Loucy (cell line): ENCODE measurements around the gene PHACTR3.

ENCODE experiments used
- H2AFZ ChIP-seq: fragments of 200-600 bp; sonication (generic); 2 replicates; pipeline ENCODE4 v1.6.0; 2016; ENCODE audit warnings: antibody characterized with exemption, mild to moderate bottlenecking, low read length, moderate library complexity
- H3F3A ChIP-seq: fragments of 200-600 bp; 2 replicates; pipeline ENCODE4 v1.6.0; 2016; ENCODE audit warnings: antibody characterized with exemption, low read depth, mild to moderate bottlenecking
- H3K27me3 ChIP-seq: fragments of 200-600 bp; sonication (generic); 2 replicates; pipeline ENCODE4 v1.6.1; 2014; ENCODE audit warnings: low read length, mild to moderate bottlenecking; ENCODE audit not compliant: insufficient read depth, poor library complexity, severe bottlenecking
- H3K36me3 ChIP-seq: fragments of 200-600 bp; sonication (generic); 2 replicates; pipeline ENCODE4 v1.6.1; 2016; ENCODE audit warnings: low read length; ENCODE audit not compliant: insufficient read depth
- H3K4me1 ChIP-seq: fragments of 200-600 bp; sonication (generic); 2 replicates; pipeline ENCODE4 v1.5.1; 2014; ENCODE audit warnings: low read length, mild to moderate bottlenecking; ENCODE audit not compliant: insufficient read depth, poor library complexity, severe bottlenecking
- H3K4me2 ChIP-seq: fragments of 200-600 bp; sonication (generic); 2 replicates; pipeline ENCODE4 v1.6.0; 2014; ENCODE audit warnings: antibody characterized with exemption, low read length, low read depth, mild to moderate bottlenecking; ENCODE audit not compliant: poor library complexity, severe bottlenecking
- H3K4me3 ChIP-seq: fragments of 200-600 bp; sonication (generic); 2 replicates; pipeline ENCODE4 v1.5.1; 2014; ENCODE audit warnings: low read length, mild to moderate bottlenecking, mixed read lengths; ENCODE audit not compliant: poor library complexity, severe bottlenecking
- H3K79me2 ChIP-seq: fragments of 200-600 bp; sonication (generic); 2 replicates; pipeline ENCODE4 v1.6.1; 2014; ENCODE audit warnings: low read length; ENCODE audit not compliant: insufficient read depth
- H3K9ac ChIP-seq: fragments of 200-600 bp; sonication (generic); 2 replicates; pipeline ENCODE4 v1.6.0; 2014; ENCODE audit warnings: mild to moderate bottlenecking, low read depth, low read length, moderate library complexity; ENCODE audit not compliant: poor library complexity, severe bottlenecking
- H3K9me2 ChIP-seq: fragments of 200-600 bp; sonication (generic); replicated peaks from 2 replicates; pipeline ENCODE4 v1.6.1; 2016; ENCODE audit warnings: low read depth, low read length, mixed read lengths
- H3K9me3 ChIP-seq: fragments of 200-600 bp; sonication (generic); 2 replicates; pipeline ENCODE4 v1.6.1; 2014; ENCODE audit warnings: mild to moderate bottlenecking, antibody characterized with exemption, low read length, low read depth; ENCODE audit not compliant: insufficient read depth
- H4K20me1 ChIP-seq: fragments of 200-600 bp; sonication (generic); 2 replicates; pipeline ENCODE4 v1.6.0; 2014; ENCODE audit warnings: antibody characterized with exemption, low read length, mild to moderate bottlenecking; ENCODE audit not compliant: insufficient read depth, poor library complexity, severe bottlenecking
- CTCF ChIP-seq: fragments of 200-600 bp; sonication (generic); conservative IDR thresholded peaks from 2 replicates; pipeline ENCODE4 v1.5.1; 2014; ENCODE audit warnings: mild to moderate bottlenecking, antibody characterized with exemption, low read length
- EZH2phosphoT487 ChIP-seq: fragments of 200-600 bp; IDR thresholded peaks from 2 replicates; pipeline ENCODE4 v1.6.1; 2018; ENCODE audit warnings: antibody characterized with exemption, mild to moderate bottlenecking, moderate library complexity, borderline replicate concordance

PHACTR3 gene

GRCh38 chr20:59753836-59754235, 149.5 kb downstream of the PHACTR3 start:
- no peaks in the 10 kb centered on the region for H3K9me2 ChIP-seq
- H4K20me1 ChIP-seq, result no peaks in the 10 kb centered on the region
- H3K36me3 ChIP-seq, result peaks cover 23% of the 10 kb centered on the region; the same call in 1 of the 2 replicates
- H3K79me2 ChIP-seq, result no peaks in the 10 kb centered on the region
- H3K27me3 ChIP-seq, result no peaks in the 10 kb centered on the region
- no peaks in the 10 kb centered on the region for H3F3A ChIP-seq
- H3K4me2 ChIP-seq, result no peak overlapping the region
- no peaks in the 10 kb centered on the region for H3K4me1 ChIP-seq
- H2AFZ ChIP-seq, result no peak overlapping the region
- H3K4me3 ChIP-seq, result no peak overlapping the region
- no peak overlapping the region for H3K9ac ChIP-seq
- TF ChIP-seq EZH2phosphoT487 (no peak), CTCF (no peak)
- no peaks in the 10 kb centered on the region for H3K9me3 ChIP-seq

GRCh38 chr20:59754551-59754950, 150.2 kb downstream of the PHACTR3 start:
- Histone ChIP-seq H3K4me2 (no peak overlapping the region), H3K9ac (no peak overlapping the region), H3K9me3 (no peaks in the 10 kb centered on the region), H3F3A (no peaks in the 10 kb centered on the region), H3K9me2 (no peaks in the 10 kb centered on the region), H2AFZ (no peak overlapping the region), H3K4me3 (no peak overlapping the region), H3K79me2 (no peaks in the 10 kb centered on the region), H3K36me3 (peaks cover 30% of the 10 kb centered on the region; the same call in 1 of the 2 replicates), H3K27me3 (no peaks in the 10 kb centered on the region), H3K4me1 (no peaks in the 10 kb centered on the region), H4K20me1 (no peaks in the 10 kb centered on the region)
- TF ChIP-seq EZH2phosphoT487 (no peak), CTCF (no peak)

GRCh38 chr20:59756241-59756640, 151.9 kb downstream of the PHACTR3 start:
- Histone ChIP-seq H3K9me3 (no peaks in the 10 kb centered on the region), H2AFZ (no peak overlapping the region), H3K79me2 (no peaks in the 10 kb centered on the region), H4K20me1 (no peaks in the 10 kb centered on the region), H3K36me3 (peaks cover 33% of the 10 kb centered on the region; the same call in 1 of the 2 replicates), H3K4me1 (no peaks in the 10 kb centered on the region), H3F3A (no peaks in the 10 kb centered on the region), H3K9me2 (no peaks in the 10 kb centered on the region), H3K9ac (no peak overlapping the region), H3K4me2 (no peak overlapping the region), H3K4me3 (no peak overlapping the region), H3K27me3 (no peaks in the 10 kb centered on the region)
- no peak for TF ChIP-seq CTCF
- TF ChIP-seq EZH2phosphoT487, result no peak
